C4-2B (cell line): ENCODE data around the gene TAC3.
"Not testable (repeated sequence)": the region's sequence is repeated elsewhere in the genome, so short reads cannot be mapped to it uniquely, and the experiment has no call there.

Experiments
- H3K27ac ChIP-seq: fragments of 450-650 bp; 2 replicates; pipeline ENCODE4 v1.5.1; 2017
- ZFX ChIP-seq: fragments of 450-650 bp; IDR thresholded peaks from 2 replicates; pipeline ENCODE4 v1.6.1; 2017
- TF ChIP-seq, protein P1 (sequence below): fragments of 450-650 bp; conservative IDR thresholded peaks from 2 replicates; pipeline ENCODE4 v1.5.1; 2017; ENCODE audit warnings: mild to moderate bottlenecking

The TAC3 gene

DNA sequence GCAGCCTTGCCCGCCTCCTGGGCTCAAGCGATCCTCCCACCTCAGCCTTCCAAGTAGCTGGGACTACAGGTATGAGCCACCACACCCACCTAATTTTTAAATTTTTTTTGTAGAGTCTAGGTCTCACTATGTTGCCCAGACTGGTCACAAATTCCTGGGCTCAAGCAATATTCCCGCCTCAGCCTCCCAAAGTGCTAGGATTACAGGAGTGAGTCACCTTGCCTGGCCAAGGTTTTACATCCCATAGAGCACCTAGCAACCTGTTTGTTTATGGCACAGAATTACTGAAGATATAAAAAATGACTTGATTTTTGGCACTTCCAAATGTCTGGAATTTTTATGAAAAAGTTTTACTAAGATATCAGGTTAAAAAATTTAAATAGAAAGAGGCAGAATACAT is 17.1 kb upstream of the TAC3 start:
- TF ChIP-seq, protein P1, sequence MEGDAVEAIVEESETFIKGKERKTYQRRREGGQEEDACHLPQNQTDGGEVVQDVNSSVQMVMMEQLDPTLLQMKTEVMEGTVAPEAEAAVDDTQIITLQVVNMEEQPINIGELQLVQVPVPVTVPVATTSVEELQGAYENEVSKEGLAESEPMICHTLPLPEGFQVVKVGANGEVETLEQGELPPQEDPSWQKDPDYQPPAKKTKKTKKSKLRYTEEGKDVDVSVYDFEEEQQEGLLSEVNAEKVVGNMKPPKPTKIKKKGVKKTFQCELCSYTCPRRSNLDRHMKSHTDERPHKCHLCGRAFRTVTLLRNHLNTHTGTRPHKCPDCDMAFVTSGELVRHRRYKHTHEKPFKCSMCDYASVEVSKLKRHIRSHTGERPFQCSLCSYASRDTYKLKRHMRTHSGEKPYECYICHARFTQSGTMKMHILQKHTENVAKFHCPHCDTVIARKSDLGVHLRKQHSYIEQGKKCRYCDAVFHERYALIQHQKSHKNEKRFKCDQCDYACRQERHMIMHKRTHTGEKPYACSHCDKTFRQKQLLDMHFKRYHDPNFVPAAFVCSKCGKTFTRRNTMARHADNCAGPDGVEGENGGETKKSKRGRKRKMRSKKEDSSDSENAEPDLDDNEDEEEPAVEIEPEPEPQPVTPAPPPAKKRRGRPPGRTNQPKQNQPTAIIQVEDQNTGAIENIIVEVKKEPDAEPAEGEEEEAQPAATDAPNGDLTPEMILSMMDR, result no peak
- TF ChIP-seq ZFX, result no peak
- H3K27ac ChIP-seq, result no peak overlapping the region

DNA sequence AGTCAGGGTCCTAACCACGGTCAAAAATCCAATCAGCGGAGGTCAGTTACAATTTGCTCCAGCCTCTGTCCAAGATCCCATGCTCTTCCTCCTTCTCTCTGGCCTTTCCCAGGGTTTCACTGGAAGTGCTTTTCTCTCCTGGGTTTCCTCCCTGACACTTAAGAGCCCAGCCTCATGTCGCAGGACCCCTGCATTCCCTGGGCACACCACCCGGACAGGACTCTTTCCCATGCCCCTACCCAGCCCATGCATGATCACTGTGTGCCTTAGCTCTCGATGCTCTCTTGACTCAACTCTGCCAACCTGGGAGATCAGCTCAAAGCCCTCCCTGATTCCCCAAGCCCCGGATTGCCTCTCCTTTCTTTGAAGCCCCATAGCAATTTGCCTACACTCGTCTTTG is 15.5 kb upstream of the TAC3 start:
- TF ChIP-seq, protein P1, result no peak
- TF ChIP-seq ZFX, result no peak
- H3K27ac ChIP-seq, result no peak overlapping the region

GRCh38 chr12:57031138-57031725 is 14.9 kb upstream of the TAC3 start:
- TF ChIP-seq, protein P1, result no peak
- no peak for TF ChIP-seq ZFX
- no peak overlapping the region for H3K27ac ChIP-seq

- TF ChIP-seq ZFX, result no peak
- TF ChIP-seq, protein P1, result no peak
- no peak overlapping the region for H3K27ac ChIP-seq
These were observed 13.1 kb upstream of the TAC3 start for GRCh38 chr12:57029457-57029856.

DNA sequence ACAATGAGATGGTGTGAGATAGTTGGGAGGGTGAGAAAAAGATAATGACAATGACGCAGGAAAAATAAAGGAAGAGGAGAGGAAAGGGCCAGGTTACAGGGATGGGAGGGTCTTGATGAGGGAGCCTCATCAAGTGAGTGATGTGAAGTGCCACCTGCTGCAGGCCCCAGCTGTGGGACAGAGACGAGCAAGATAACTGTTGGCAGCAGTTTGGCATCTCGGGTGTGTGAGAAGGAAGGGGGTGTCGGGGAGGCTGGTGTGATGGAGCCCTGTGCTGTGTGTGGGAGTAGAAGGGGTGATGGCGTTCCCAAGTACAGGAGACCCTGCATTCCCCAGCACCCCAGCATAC is 11.4 kb upstream of the TAC3 start:
- TF ChIP-seq, protein P1, result no peak
- TF ChIP-seq ZFX, result no peak
- H3K27ac ChIP-seq, result no peak overlapping the region

DNA sequence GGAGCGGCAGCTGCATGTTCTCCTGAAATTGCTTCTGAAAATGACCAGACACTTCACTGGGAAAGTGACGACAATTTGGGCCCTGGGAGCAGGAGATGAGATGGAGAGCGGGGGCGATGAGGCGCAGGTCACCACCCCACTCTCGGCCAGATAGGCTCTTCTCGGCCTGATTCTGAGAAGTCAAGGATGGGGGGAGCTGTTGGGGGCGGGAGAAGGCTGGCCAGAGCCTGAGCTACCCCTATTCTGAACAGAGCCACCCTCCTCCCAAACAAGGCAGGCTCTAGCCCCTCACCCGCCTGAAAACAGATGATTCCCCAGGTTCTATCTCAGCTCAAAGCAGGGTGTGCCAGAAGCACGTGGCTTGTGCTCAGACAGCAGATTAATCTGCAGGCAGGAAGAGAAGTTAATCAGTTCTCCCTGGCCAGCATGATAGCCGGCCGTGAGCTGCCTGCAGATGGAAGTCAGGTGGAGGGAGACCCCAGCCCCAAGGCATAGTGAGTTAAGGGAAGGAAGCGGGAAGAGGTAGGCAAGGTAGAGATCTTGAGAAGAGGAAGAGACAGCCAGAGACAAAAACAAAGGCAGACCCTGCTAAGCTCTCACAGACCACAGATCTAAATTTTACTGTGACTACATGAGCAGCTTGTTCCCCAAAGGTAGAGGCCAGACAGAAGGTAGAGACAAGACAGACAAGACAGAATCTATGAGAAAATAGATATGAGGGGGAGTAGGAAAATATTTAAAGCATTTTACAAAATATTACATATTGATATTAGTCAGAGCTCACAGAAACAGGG is 10.9 kb upstream of the TAC3 start:
- TF ChIP-seq, protein P1, result no peak
- no peak for TF ChIP-seq ZFX
- H3K27ac ChIP-seq, result no peak overlapping the region

DNA sequence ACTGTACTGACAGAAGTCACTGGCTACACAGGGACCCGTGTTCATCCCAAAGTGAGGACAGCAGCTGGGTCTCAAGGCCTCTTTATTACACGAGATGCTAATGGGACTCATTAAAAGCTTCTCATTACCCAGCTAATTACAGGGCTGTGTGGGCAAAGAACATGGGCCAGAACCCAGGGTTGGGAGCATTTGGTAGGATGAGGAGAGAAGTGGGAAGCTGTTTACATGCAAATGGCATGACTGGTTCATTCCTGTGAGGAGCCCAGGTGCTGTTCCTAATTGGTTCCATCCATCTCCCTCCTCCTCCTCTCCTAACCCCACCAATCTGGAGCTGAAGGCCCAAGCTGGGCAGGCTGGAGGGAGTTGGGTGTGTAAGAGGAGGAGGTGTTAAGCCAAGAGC is 8.9 kb upstream of the TAC3 start:
- H3K27ac ChIP-seq, result no peak overlapping the region

GRCh38 chr12:57022324-57022723 is 6.0 kb upstream of the TAC3 start:
- not testable (repeated sequence) for H3K27ac ChIP-seq

More for the DNA sequence above, 8.9 kb upstream of the TAC3 start:
- no peak for TF ChIP-seq ZFX
- TF ChIP-seq, protein P1, result no peak
